ENCODE results near the gene ALDOA.

DNA sequence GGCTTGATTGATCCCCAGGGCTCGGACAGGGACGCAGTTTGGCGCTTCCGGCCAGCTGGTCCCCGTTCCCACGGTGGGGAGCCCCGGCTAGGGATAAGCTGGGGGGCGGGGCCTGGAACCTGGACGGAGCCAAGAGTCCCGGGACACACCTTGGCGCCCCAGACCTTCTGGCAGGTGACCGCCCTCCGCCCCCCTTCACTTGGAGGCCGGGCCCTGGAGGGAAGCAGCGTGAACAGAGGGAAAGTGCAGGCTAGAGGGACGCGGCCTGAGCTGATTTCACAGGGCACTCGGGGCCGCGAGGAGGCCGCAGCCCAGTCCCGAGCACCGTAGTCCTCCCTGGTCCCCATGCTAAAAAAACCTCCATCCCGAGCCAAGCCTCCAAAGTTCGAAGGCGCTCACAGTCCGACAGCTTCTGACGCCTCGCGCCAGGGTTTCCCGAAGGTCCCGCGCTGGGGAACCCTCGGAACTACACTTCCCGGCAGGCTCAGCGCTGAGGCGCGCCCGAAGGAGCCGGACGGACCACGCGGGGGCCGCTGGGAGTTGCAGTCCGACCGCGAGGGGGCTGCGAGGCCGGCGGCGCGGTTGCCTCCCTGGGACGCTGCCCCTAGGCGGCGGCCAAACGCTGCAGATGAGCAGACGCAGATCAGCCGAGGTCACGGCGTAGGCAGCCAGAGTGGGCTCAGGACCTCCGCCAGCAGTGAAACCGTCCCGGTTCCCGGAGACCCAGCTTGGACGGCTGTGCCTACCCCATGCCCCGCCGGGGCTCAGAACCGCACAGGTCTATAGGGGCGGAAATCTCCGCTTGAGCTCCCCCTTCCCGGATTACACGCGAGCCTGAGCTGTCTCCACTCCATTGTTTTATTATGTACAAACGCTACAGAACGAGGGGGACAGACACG lies 26.2 kb downstream of the ALDOA start, which contains the start of gene TBX6:
- TF ChIP-seq, protein P1, sequence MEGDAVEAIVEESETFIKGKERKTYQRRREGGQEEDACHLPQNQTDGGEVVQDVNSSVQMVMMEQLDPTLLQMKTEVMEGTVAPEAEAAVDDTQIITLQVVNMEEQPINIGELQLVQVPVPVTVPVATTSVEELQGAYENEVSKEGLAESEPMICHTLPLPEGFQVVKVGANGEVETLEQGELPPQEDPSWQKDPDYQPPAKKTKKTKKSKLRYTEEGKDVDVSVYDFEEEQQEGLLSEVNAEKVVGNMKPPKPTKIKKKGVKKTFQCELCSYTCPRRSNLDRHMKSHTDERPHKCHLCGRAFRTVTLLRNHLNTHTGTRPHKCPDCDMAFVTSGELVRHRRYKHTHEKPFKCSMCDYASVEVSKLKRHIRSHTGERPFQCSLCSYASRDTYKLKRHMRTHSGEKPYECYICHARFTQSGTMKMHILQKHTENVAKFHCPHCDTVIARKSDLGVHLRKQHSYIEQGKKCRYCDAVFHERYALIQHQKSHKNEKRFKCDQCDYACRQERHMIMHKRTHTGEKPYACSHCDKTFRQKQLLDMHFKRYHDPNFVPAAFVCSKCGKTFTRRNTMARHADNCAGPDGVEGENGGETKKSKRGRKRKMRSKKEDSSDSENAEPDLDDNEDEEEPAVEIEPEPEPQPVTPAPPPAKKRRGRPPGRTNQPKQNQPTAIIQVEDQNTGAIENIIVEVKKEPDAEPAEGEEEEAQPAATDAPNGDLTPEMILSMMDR (IDR thresholded peaks at IDR 0.05): peak; percentile 68 to 99 (median 92)
- TF ChIP-seq POLR2A (IDR thresholded peaks at IDR 0.05): peak; percentile 41 to 52

Data from uterus (tissue), 2 donors.